HG02642 (cell line): Measurements from ENCODE around the gene POLR2M.

ENCODE experiments used
- ATAC-seq: cut with Tn5 transposase; IDR thresholded peaks from one replicate; pipeline ENCODE4 v1.9.1; 2021; ENCODE audit warnings: mild to moderate bottlenecking; ENCODE audit not compliant: unreplicated experiment, poor library complexity

Gene POLR2M

GRCh38 chr15:57690341-57690966, 16.1 kb upstream of the POLR2M start:
- ATAC-seq, result no peak

- no peak for ATAC-seq
Observed at GRCh38 chr15:57691082-57691481, 15.4 kb upstream of the POLR2M start.

GRCh38 chr15:57692709-57693108, 13.8 kb upstream of the POLR2M start:
- no peak for ATAC-seq

- no peak for ATAC-seq
Observed at GRCh38 chr15:57694279-57694678, 12.2 kb upstream of the POLR2M start.

- ATAC-seq, result no peak
Observed at GRCh38 chr15:57696146-57696545, 10.4 kb upstream of the POLR2M start.

GRCh38 chr15:57697588-57697987, 8.9 kb upstream of the POLR2M start:
- no peak for ATAC-seq

- ATAC-seq, result no peak
Observed at GRCh38 chr15:57698243-57698642, 8.3 kb upstream of the POLR2M start.

GRCh38 chr15:57698991-57699390, 7.5 kb upstream of the POLR2M start:
- no peak for ATAC-seq

GRCh38 chr15:57703387-57703786, 3.1 kb upstream of the POLR2M start:
- ATAC-seq, result no peak

GRCh38 chr15:57704441-57704840, 2.1 kb upstream of the POLR2M start:
- no peak for ATAC-seq

GRCh38 chr15:57705746-57706404, 639 bp upstream of the POLR2M start:
- no peak for ATAC-seq

GRCh38 chr15:57708047-57708446, 1.5 kb downstream of the POLR2M start:
- ATAC-seq, result no peak

- no peak for ATAC-seq
Observed at GRCh38 chr15:57718309-57718708, 11.8 kb downstream of the POLR2M start.

- ATAC-seq, result no peak
Observed at GRCh38 chr15:57720867-57721266, 14.4 kb downstream of the POLR2M start.

- ATAC-seq, result no peak
Observed at GRCh38 chr15:57726411-57726810, 19.9 kb downstream of the POLR2M start.

GRCh38 chr15:57727031-57727430, 20.5 kb downstream of the POLR2M start:
- no peak for ATAC-seq

GRCh38 chr15:57728436-57728835, 21.9 kb downstream of the POLR2M start:
- no peak for ATAC-seq

- no peak for ATAC-seq
Observed at GRCh38 chr15:57730876-57731275, 24.4 kb downstream of the POLR2M start.

- ATAC-seq, result no peak
Observed at GRCh38 chr15:57731530-57732103, 25.1 kb downstream of the POLR2M start.

GRCh38 chr15:57732526-57733331, 26.2 kb downstream of the POLR2M start:
- ATAC-seq, result peak; percentile 53

GRCh38 chr15:57734860-57735259, 28.3 kb downstream of the POLR2M start:
- no peak for ATAC-seq
